Measurements from ENCODE around the gene MMP15. TPM values are rescaled to one million over a fixed set of nuclear protein-coding genes. Genes with fewer than 3 reads are reported as not detected.
A peak's percentile ranks its signal among the peaks of the same experiment; 100 is the strongest.

Gene MMP15
- total RNA-seq, 1 donor from 2014 or later = 69.9 TPM

GRCh38 chr16:58020628-58021521 lies 4.7 kb upstream of the MMP15 start:
- Mint-ChIP-seq H3K36me3 (ENCODE audit: unreplicated experiment) (no peaks in the 10 kb centered on the region), H3K4me1 (ENCODE audit: low read depth, unreplicated experiment) (peaks cover 33% of the 10 kb centered on the region), H3K27ac (ENCODE audit: unreplicated experiment) (peak overlapping the region; percentile 84), H3K9me3 (ENCODE audit: unreplicated experiment) (peaks cover 14% of the 10 kb centered on the region), H3K4me3 (ENCODE audit: unreplicated experiment) (peak overlapping the region; percentile 71), H3K27me3 (ENCODE audit: unreplicated experiment) (peaks cover 4% of the 10 kb centered on the region)
- peak; percentile 74 for TF ChIP-seq CTCF (IDR thresholded peaks at IDR 0.05; ENCODE audit: partially characterized antibody, unreplicated experiment)
- DNase-seq = peak; percentile 85

- Mint-ChIP-seq H3K9me3 (ENCODE audit: unreplicated experiment) (peaks cover 14% of the 10 kb centered on the region), H3K4me3 (ENCODE audit: unreplicated experiment) (no peak overlapping the region), H3K4me1 (ENCODE audit: low read depth, unreplicated experiment) (peaks cover 33% of the 10 kb centered on the region), H3K27ac (ENCODE audit: unreplicated experiment) (peak overlapping the region; percentile 84), H3K27me3 (ENCODE audit: unreplicated experiment) (peaks cover 4% of the 10 kb centered on the region), H3K36me3 (ENCODE audit: unreplicated experiment) (no peaks in the 10 kb centered on the region)
- DNase-seq = peak; percentile 10
- TF ChIP-seq CTCF (IDR thresholded peaks at IDR 0.05; ENCODE audit: partially characterized antibody, unreplicated experiment) = no peak
Measured at GRCh38 chr16:58021661-58022551, 3.6 kb upstream of the MMP15 start.

GRCh38 chr16:58022601-58023371 lies 2.8 kb upstream of the MMP15 start:
- Mint-ChIP-seq H3K36me3 (ENCODE audit: unreplicated experiment) (no peaks in the 10 kb centered on the region), H3K4me1 (ENCODE audit: low read depth, unreplicated experiment) (peaks cover 33% of the 10 kb centered on the region), H3K27me3 (ENCODE audit: unreplicated experiment) (peaks cover 4% of the 10 kb centered on the region), H3K9me3 (ENCODE audit: unreplicated experiment) (peaks cover 14% of the 10 kb centered on the region), H3K4me3 (ENCODE audit: unreplicated experiment) (peak overlapping the region; percentile 47), H3K27ac (ENCODE audit: unreplicated experiment) (no peak overlapping the region)
- peak; percentile 27 for DNase-seq
- no peak for TF ChIP-seq CTCF (IDR thresholded peaks at IDR 0.05; ENCODE audit: partially characterized antibody, unreplicated experiment)

- Mint-ChIP-seq H3K36me3 (ENCODE audit: unreplicated experiment) (no peaks in the 10 kb centered on the region), H3K4me1 (ENCODE audit: low read depth, unreplicated experiment) (peaks cover 40% of the 10 kb centered on the region), H3K9me3 (ENCODE audit: unreplicated experiment) (peaks cover 14% of the 10 kb centered on the region), H3K27me3 (ENCODE audit: unreplicated experiment) (peaks cover 13% of the 10 kb centered on the region), H3K27ac (ENCODE audit: unreplicated experiment) (no peak overlapping the region), H3K4me3 (ENCODE audit: unreplicated experiment) (peak overlapping the region; percentile 85)
- TF ChIP-seq CTCF (IDR thresholded peaks at IDR 0.05; ENCODE audit: partially characterized antibody, unreplicated experiment) = no peak
- peak; percentile 38 for DNase-seq
Measured at GRCh38 chr16:58024486-58025350, 836 bp upstream of the MMP15 start.

Measured in glutamatergic neuron (in vitro differentiated cells).